ENCODE measurements around the gene MBNL1.
A peak's percentile ranks its signal among the peaks of the same experiment; 100 is the strongest.

Gene MBNL1

DNA sequence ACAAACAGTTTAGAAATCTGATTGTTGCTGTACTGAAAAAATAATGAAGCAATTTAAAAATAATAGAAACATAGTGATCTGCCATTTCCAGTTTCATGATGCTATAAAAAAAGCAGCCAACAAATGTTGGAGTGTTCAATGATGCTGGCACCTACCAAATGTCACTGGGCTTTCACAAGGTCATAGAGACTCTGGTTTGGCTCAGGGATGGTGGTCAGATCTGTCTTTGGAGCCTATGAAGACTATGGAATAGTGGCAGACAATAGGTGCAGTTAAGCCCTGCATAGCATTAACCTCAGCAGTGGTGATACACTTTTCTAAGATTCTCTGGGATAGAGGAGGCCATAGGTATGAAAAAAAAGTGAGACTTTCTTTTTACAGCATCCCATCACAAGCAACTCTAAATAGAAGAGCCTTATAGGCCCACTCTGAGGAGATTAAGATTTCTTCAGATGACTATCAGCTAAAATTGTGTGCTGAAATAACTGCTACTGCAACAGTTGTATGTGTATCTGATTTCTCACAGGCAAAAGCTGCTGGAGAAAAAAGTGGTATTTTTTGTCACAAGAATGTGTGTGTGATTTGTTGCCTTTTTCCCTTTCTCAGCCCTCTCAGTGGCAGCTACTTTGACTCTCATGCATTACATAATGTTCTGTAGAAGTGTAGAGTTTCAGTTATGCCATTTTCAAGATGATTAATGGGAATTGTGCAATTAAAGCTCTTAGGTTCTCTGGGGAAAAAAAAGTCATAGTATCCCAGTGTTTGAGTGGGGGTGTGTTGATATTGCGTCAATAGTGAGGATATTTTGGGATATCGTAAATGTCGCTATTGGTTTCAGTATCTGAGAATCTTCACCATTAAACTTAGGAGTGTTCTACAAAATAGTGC lies 137.4 kb downstream of the MBNL1 start:
- in situ Hi-C loops (cut with HindIII; ENCODE audit: low sequenced_read_pairs) = no loop called here
- peak; percentile 23 for DNase-seq (ENCODE audit: low read depth)
- TF ChIP-seq, protein P1, sequence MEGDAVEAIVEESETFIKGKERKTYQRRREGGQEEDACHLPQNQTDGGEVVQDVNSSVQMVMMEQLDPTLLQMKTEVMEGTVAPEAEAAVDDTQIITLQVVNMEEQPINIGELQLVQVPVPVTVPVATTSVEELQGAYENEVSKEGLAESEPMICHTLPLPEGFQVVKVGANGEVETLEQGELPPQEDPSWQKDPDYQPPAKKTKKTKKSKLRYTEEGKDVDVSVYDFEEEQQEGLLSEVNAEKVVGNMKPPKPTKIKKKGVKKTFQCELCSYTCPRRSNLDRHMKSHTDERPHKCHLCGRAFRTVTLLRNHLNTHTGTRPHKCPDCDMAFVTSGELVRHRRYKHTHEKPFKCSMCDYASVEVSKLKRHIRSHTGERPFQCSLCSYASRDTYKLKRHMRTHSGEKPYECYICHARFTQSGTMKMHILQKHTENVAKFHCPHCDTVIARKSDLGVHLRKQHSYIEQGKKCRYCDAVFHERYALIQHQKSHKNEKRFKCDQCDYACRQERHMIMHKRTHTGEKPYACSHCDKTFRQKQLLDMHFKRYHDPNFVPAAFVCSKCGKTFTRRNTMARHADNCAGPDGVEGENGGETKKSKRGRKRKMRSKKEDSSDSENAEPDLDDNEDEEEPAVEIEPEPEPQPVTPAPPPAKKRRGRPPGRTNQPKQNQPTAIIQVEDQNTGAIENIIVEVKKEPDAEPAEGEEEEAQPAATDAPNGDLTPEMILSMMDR (IDR thresholded peaks at IDR 0.05; ENCODE audit: low read depth, low read length, missing control alignments) = no peak
- no peak overlapping the region for H3K4me3 ChIP-seq (ENCODE audit: low read depth, low read length)

DNA sequence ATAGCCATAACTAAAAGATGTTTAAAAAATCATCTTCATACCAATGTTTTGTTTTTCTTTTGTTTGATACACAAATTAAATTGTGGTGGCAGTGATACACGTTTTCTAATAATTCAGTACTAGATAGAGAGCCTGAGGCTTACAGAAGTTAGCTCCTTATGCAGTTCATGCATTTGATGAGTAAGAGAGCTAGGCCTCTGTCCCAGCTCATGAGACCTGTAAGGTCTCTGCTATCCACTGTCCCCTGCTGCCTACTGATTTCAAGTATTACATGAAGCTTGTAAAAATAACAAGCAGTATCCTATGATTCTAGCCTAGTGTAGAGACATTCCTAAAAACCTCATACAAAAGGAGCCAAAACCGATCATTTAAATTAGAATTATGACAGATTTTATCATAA lies 144.5 kb downstream of the MBNL1 start:
- TF ChIP-seq, protein P1 (IDR thresholded peaks at IDR 0.05; ENCODE audit: low read depth, low read length, missing control alignments) = no peak
- DNase-seq (ENCODE audit: low read depth) = no peak
- in situ Hi-C loops (cut with HindIII; ENCODE audit: low sequenced_read_pairs) = no loop called here
- no peak overlapping the region for H3K4me3 ChIP-seq (ENCODE audit: low read depth, low read length)

DNA sequence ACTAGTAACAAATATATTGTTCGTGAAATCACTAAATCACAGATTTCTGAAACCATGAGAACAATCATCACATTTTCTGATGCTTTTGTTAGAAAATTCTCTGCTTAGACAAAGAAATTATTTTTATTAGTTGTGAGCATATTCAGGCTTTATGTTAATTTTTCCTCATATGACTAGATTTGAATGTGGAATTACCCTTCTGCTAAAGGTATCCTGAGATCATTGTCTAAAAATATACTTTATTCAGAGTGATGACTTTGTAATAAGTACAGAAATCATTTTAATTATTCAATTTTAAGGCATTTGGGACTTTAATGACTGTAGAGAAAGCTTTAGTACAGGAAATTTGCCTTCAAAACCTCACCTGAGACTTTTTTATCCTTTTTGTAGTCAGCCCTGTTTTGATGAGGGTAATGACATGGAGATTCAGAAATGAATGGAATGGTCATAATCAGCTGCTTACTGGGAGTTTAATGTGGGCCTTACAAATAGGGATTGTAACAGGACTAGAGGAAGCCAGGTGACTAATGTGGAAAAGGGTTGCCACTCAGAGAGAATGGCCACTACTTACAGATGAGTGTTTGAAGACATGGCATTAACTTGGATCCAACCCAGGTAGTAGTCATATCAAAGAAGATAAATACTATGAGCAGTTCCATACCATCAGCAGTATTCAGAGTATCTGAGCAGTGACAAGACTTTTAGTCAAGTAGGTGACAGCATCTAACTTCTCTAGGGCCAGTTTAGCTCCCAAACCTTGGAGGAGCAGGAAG lies 148.3 kb downstream of the MBNL1 start:
- no peak overlapping the region for H3K4me3 ChIP-seq (ENCODE audit: low read depth, low read length)
- no peak for DNase-seq (ENCODE audit: low read depth)
- TF ChIP-seq, protein P1 (IDR thresholded peaks at IDR 0.05; ENCODE audit: low read depth, low read length, missing control alignments) = no peak
- in situ Hi-C loops (cut with HindIII; ENCODE audit: low sequenced_read_pairs) = no loop called here

DNA sequence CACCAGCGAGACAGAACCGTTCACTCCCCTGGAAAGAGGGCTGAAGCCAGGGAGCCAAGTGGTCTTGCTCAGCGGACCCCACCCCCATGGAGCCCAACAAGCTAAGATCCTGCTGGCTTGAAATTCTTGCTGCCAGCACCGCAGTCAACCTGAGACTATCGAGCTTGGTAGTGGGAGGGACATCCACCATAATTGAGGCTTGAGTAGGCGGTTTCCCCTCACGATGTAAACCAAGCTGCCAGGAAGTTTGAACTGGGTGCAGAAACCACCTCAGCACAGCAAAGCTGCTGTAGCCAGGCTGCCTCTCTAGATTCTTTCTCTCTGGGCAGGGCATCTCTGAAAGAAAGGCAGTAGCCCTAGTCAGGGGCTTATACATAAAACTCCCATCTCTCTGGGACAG lies 151.0 kb downstream of the MBNL1 start:
- no peak for DNase-seq (ENCODE audit: low read depth)
- TF ChIP-seq, protein P1 (IDR thresholded peaks at IDR 0.05; ENCODE audit: low read depth, low read length, missing control alignments) = no peak
- no peak overlapping the region for H3K4me3 ChIP-seq (ENCODE audit: low read depth, low read length)
- in situ Hi-C loops (cut with HindIII; ENCODE audit: low sequenced_read_pairs) = no loop called here

DNA sequence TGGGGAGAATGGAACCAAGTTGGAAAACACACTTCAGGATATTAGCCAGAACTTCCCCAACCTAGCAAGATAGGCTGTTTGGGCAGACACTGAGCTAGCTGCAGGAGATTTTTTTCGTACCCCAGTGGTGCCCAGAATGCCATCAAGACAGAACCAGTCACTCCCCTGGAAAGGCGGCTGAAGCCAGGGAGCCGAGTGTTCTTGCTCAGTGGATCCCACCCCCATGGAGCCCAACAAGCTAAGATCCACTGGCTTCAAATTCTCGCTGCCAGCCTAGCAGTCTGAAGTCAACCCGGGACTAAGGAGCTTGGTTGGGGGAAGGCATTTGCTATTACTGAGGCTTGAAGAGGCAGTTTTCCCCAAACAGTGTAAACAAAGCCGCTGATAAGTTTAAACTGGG lies 152.4 kb downstream of the MBNL1 start:
- in situ Hi-C loops (cut with HindIII; ENCODE audit: low sequenced_read_pairs) = no loop called here
- H3K4me3 ChIP-seq (ENCODE audit: low read depth, low read length) = no peak overlapping the region
- DNase-seq (ENCODE audit: low read depth) = no peak
- TF ChIP-seq, protein P1 (IDR thresholded peaks at IDR 0.05; ENCODE audit: low read depth, low read length, missing control alignments) = no peak

DNA sequence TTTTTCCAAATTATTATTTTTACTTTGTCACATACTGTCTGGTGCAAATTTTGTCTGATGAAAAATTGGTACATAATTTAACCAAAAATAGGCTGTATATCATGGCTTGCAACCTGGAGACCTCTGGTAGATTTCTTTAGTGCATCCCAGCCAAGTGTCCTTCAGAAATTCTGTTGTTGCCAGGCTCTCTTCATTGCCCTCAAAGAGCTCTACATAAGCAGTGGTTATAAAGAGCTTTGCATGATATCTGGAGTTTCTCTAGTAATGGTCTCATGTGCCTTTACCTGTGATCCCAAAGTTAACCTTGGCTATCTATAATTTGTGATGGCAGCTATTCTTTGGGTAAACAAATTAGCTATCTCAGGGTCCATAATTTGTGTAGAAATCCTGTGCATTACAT lies 157.7 kb downstream of the MBNL1 start:
- H3K4me3 ChIP-seq (ENCODE audit: low read depth, low read length) = no peak overlapping the region
- TF ChIP-seq, protein P1 (IDR thresholded peaks at IDR 0.05; ENCODE audit: low read depth, low read length, missing control alignments) = no peak
- in situ Hi-C loops (cut with HindIII; ENCODE audit: low sequenced_read_pairs) = no loop called here
- DNase-seq (ENCODE audit: low read depth) = no peak
